ENCODE measurements around the gene AUTS2. TPM values are rescaled to one million over a fixed set of nuclear protein-coding genes. Genes with fewer than 3 reads are reported as not detected.

AUTS2 gene
- total and polyA plus RNA-seq, 11 donors = 3.4 to 14.0 (median 7.3) TPM

- Histone ChIP-seq H3K4me1 (peaks cover 0 to 24% (median 3%) of the 10 kb centered on the region in 12 donors), H3K36me3 (no peaks in the 10 kb centered on the region), H3K27ac (no peak overlapping the region), H3K4me3 (no peak overlapping the region), H3K9me3 (no peaks in the 10 kb centered on the region), H3K27me3 (no peaks in the 10 kb centered on the region)
- intact Hi-C loops (cut with DNase I) = loop anchor here in 1 of 10 donors (10.0 kb wide), 1 partner anchor 150 kb away; no protein-coding TSS in a partner anchor
- WGBS, 4 donors = 79 to 89% (median 86%) methylated on average over 3 of the region's 3 CpGs
- DNase-seq = no peak
- no peak for ATAC-seq
- no peak for TF ChIP-seq CTCF (IDR thresholded peaks at IDR 0.05)
- TF ChIP-seq POLR2A (IDR thresholded peaks at IDR 0.05) = no peak
Observed at GRCh38 chr7:69754476-69754875, 156.2 kb downstream of the AUTS2 start.

- no peak overlapping the region for H3K27ac ChIP-seq
- peaks cover 0 to 24% (median 3%) of the 10 kb centered on the region in 12 donors for H3K4me1 ChIP-seq
- WGBS, 4 donors = 66 to 77% (median 73%) methylated on average over 1 of the region's 1 CpG
- H3K27me3 ChIP-seq = no peaks in the 10 kb centered on the region
- DNase-seq (no peak), ATAC-seq (peak in 3 of 4 donors; percentile 15 to 55 (median 37))
- H3K4me3 ChIP-seq = no peak overlapping the region
- intact Hi-C loops (cut with DNase I) = loop anchor here in 1 of 10 donors (10.0 kb wide), 1 partner anchor 151 kb away; no protein-coding TSS in a partner anchor
- no peaks in the 10 kb centered on the region for H3K36me3 ChIP-seq
- TF ChIP-seq POLR2A (IDR thresholded peaks at IDR 0.05) (no peak), CTCF (IDR thresholded peaks at IDR 0.05) (no peak)
- H3K9me3 ChIP-seq = no peaks in the 10 kb centered on the region
Observed at GRCh38 chr7:69756235-69756634, 158.0 kb downstream of the AUTS2 start.

GRCh38 chr7:69757528-69757927 is 159.3 kb downstream of the AUTS2 start:
- 91 to 93% (median 93%) methylated on average over 1 of the region's 1 CpG for WGBS, 4 donors
- peaks cover 0 to 23% (median 0%) of the 10 kb centered on the region in 12 donors for H3K4me1 ChIP-seq
- TF ChIP-seq POLR2A (IDR thresholded peaks at IDR 0.05) (no peak), CTCF (IDR thresholded peaks at IDR 0.05) (peak in 1 of 12 donors; percentile 13)
- ATAC-seq (no peak), DNase-seq (no peak)
- no peaks in the 10 kb centered on the region for H3K27me3 ChIP-seq
- no peak overlapping the region for H3K27ac ChIP-seq
- no peaks in the 10 kb centered on the region for H3K9me3 ChIP-seq
- H3K4me3 ChIP-seq = no peak overlapping the region
- H3K36me3 ChIP-seq = no peaks in the 10 kb centered on the region
- intact Hi-C loops (cut with DNase I) = loop anchor here in 1 of 10 donors (10.0 kb wide), 1 partner anchor 153 kb away; no protein-coding TSS in a partner anchor

- Histone ChIP-seq H3K4me1 (peaks cover 0 to 23% (median 0%) of the 10 kb centered on the region in 12 donors), H3K4me3 (no peak overlapping the region), H3K27ac (no peak overlapping the region), H3K27me3 (no peaks in the 10 kb centered on the region), H3K36me3 (no peaks in the 10 kb centered on the region), H3K9me3 (no peaks in the 10 kb centered on the region)
- TF ChIP-seq CTCF (IDR thresholded peaks at IDR 0.05) (no peak), POLR2A (IDR thresholded peaks at IDR 0.05) (no peak)
- 69 to 83% (median 72%) methylated on average over 1 of the region's 1 CpG for WGBS, 4 donors
- intact Hi-C loops (cut with DNase I) = loop anchor here in 1 of 10 donors (10.0 kb wide), 1 partner anchor 153 kb away; no protein-coding TSS in a partner anchor
- DNase-seq (no peak), ATAC-seq (peak in 1 of 4 donors; percentile 28)
Observed at GRCh38 chr7:69757981-69758430, 159.7 kb downstream of the AUTS2 start.
